Chondrocyte (in vitro differentiated cells): Measurements from ENCODE around the gene WDR27. TPM values are rescaled to one million over a fixed set of nuclear protein-coding genes. Genes with fewer than 3 reads are reported as not detected.
A peak's percentile ranks its signal among the peaks of the same experiment; 100 is the strongest.
"Not testable (repeated sequence)": the region's sequence is repeated elsewhere in the genome, so short reads cannot be mapped to it uniquely, and the experiment has no call there.

ENCODE experiments used
- DNase-seq: peaks from one replicate; pipeline ENCODE4 v3.0.0; 2021; ENCODE audit warnings: mixed read lengths, low spot score
- H3K27ac Mint-ChIP-seq: one replicate; pipeline ENCODE4 v1.8.0; 2021; ENCODE audit warnings: mild to moderate bottlenecking, moderate library complexity, mixed read lengths; ENCODE audit not compliant: unreplicated experiment
- H3K27me3 Mint-ChIP-seq: 2 replicates; pipeline ENCODE4 v1.8.0; 2021; ENCODE audit warnings: low read depth, mixed read lengths
- H3K36me3 Mint-ChIP-seq: 2 replicates; pipeline ENCODE4 v1.8.0; 2021; ENCODE audit warnings: low read depth, mixed read lengths
- H3K4me1 Mint-ChIP-seq: 2 replicates; pipeline ENCODE4 v1.8.0; 2021; ENCODE audit warnings: low read depth, mild to moderate bottlenecking, mixed read lengths
- H3K4me3 Mint-ChIP-seq: one replicate; pipeline ENCODE4 v1.8.0; 2021; ENCODE audit warnings: mild to moderate bottlenecking, moderate library complexity, mixed read lengths; ENCODE audit not compliant: unreplicated experiment
- H3K9me3 Mint-ChIP-seq: 2 replicates; pipeline ENCODE4 v1.8.0; 2021; ENCODE audit warnings: low read depth, mixed read lengths
- CTCF ChIP-seq: fragments of 200-600 bp; sonication (generic); IDR thresholded peaks from 2 replicates; pipeline ENCODE4 v1.5.0; 2021; ENCODE audit warnings: antibody characterized with exemption, mild to moderate bottlenecking, moderate library complexity
- total RNA-seq: library from RNA; stranded (reverse); gene quantifications from 3 replicates; pipeline ENCODE4 v1.2.1, GENCODE V29; 2021

The WDR27 gene
- total RNA-seq, 1 donor from 2014 or later, result 24.9 TPM

- no peak overlapping the region for H3K4me3 Mint-ChIP-seq
- no peak for TF ChIP-seq CTCF
- H3K9me3 Mint-ChIP-seq, result peaks cover 7% of the 10 kb centered on the region
- peaks cover 8% of the 10 kb centered on the region for H3K36me3 Mint-ChIP-seq
- peak overlapping the region; percentile 89 for H3K27ac Mint-ChIP-seq
- no peak for DNase-seq
- H3K27me3 Mint-ChIP-seq, result no peaks in the 10 kb centered on the region
- H3K4me1 Mint-ChIP-seq, result peaks cover 27% of the 10 kb centered on the region
Measured at GRCh38 chr6:169619650-169620049, 82.2 kb downstream of the WDR27 start.

GRCh38 chr6:169618526-169619490 is 83.0 kb downstream of the WDR27 start:
- TF ChIP-seq CTCF, result no peak
- H3K27ac Mint-ChIP-seq, result peak overlapping the region; percentile 89
- H3K27me3 Mint-ChIP-seq, result no peaks in the 10 kb centered on the region
- H3K36me3 Mint-ChIP-seq, result peaks cover 4% of the 10 kb centered on the region
- H3K9me3 Mint-ChIP-seq, result peaks cover 7% of the 10 kb centered on the region
- H3K4me1 Mint-ChIP-seq, result peaks cover 27% of the 10 kb centered on the region
- no peak for DNase-seq
- no peak overlapping the region for H3K4me3 Mint-ChIP-seq

- no peak for DNase-seq
- H3K36me3 Mint-ChIP-seq, result no peaks in the 10 kb centered on the region
- H3K27me3 Mint-ChIP-seq, result no peaks in the 10 kb centered on the region
- TF ChIP-seq CTCF, result no peak
- peaks cover 27% of the 10 kb centered on the region for H3K4me1 Mint-ChIP-seq
- H3K9me3 Mint-ChIP-seq, result peaks cover 7% of the 10 kb centered on the region
- H3K27ac Mint-ChIP-seq, result no peak overlapping the region
- H3K4me3 Mint-ChIP-seq, result no peak overlapping the region
Measured at GRCh38 chr6:169617562-169617961, 84.3 kb downstream of the WDR27 start.

GRCh38 chr6:169608609-169609008 is 93.2 kb downstream of the WDR27 start:
- H3K27ac Mint-ChIP-seq, DNase-seq, H3K27me3 Mint-ChIP-seq, H3K4me3 Mint-ChIP-seq, H3K4me1 Mint-ChIP-seq, H3K36me3 Mint-ChIP-seq, H3K9me3 Mint-ChIP-seq: not testable (repeated sequence)

GRCh38 chr6:169604076-169604475 is 97.8 kb downstream of the WDR27 start:
- Mint-ChIP-seq H3K4me1 (peaks cover 7% of the 10 kb centered on the region), H3K27me3 (no peaks in the 10 kb centered on the region), H3K36me3 (peaks cover 16% of the 10 kb centered on the region), H3K4me3 (no peak overlapping the region), H3K27ac (no peak overlapping the region), H3K9me3 (peaks cover 6% of the 10 kb centered on the region)
- TF ChIP-seq CTCF, result no peak
- no peak for DNase-seq

GRCh38 chr6:169601129-169601528 is 100.7 kb downstream of the WDR27 start:
- not testable (repeated sequence) for H3K27ac Mint-ChIP-seq, H3K9me3 Mint-ChIP-seq, H3K4me1 Mint-ChIP-seq, DNase-seq, H3K27me3 Mint-ChIP-seq, H3K4me3 Mint-ChIP-seq
- peaks cover 21% of the 10 kb centered on the region for H3K36me3 Mint-ChIP-seq
